WTC11 (cell line): ENCODE measurements around the gene ESYT1.

Source experiments
- ZBTB43 ChIP-seq: sonication (generic); formaldehyde crosslinking; IDR thresholded peaks from 2 replicates; pipeline ENCODE4 v1.8.1; 2023; ENCODE audit warnings: mild to moderate bottlenecking, missing genetic modification reagents
- TF ChIP-seq, protein P1 (sequence below): sonication (generic); formaldehyde crosslinking; IDR thresholded peaks from 2 replicates; pipeline ENCODE4 v1.8.0; 2022; ENCODE audit warnings: mild to moderate bottlenecking, missing genetic modification reagents

GRCh38 chr12:56189099-56189917 is 61.2 kb downstream of the ESYT1 start, which contains the start of gene SMARCC2:
- no peak for TF ChIP-seq ZBTB43 (CRISPR knock-in tag)
- TF ChIP-seq, protein P1, sequence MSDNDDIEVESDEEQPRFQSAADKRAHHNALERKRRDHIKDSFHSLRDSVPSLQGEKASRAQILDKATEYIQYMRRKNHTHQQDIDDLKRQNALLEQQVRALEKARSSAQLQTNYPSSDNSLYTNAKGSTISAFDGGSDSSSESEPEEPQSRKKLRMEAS, result no peak
